K562 (cell line): ENCODE measurements around the gene PRSS53. TPM values are rescaled to one million over a fixed set of nuclear protein-coding genes. Genes with fewer than 3 reads are reported as not detected.

Experiments
- BHLHE40 ChIP-seq: IDR thresholded peaks from 2 replicates; pipeline ENCODE4 v1.6.1; 2011; ENCODE audit warnings: low read length, improper control_type of control experiment
- GABPA ChIP-seq: fragments of 200-800 bp; sonication (Bioruptor generic); conservative IDR thresholded peaks from 2 replicates; pipeline ENCODE4 v1.6.1; 2016; ENCODE audit warnings: low read depth, missing genetic modification characterization, missing compliant biosample characterization
- HDAC1 ChIP-seq, 2 experiments: fragments of 450-650 bp; IDR thresholded peaks; 2 replicates each; pipeline ENCODE4 v1.6.1; 2016 to 2017; ENCODE audit warnings: inconsistent platforms in 1 of 2, mild to moderate bottlenecking in 1 of 2, moderate library complexity in 1 of 2
- MLX ChIP-seq, 2 experiments: fragments of 450-650 bp in 1 of 2; sonication (generic) in 1 of 2; formaldehyde crosslinking; conservative IDR thresholded peaks; 2 replicates each; pipeline versions ENCODE4 v1.4.0 to v1.8.1; 2020 to 2022; ENCODE audit warnings: mild to moderate bottlenecking in 1 of 2, missing genetic modification reagents in 1 of 2
- RBM14 ChIP-seq: fragments of 200-400 bp; formaldehyde crosslinking; IDR thresholded peaks from 2 replicates; pipeline ENCODE4 v1.6.1; 2018; ENCODE audit warnings: low read depth, mild to moderate bottlenecking, low read length, moderate library complexity, borderline replicate concordance; ENCODE audit not compliant: insufficient read depth
- RCOR1 ChIP-seq, 2 experiments: IDR thresholded peaks; 2 replicates each; pipeline ENCODE4 v1.6.1; 2012; ENCODE audit warnings: low read depth in 2 of 2, low read length in 2 of 2, borderline replicate concordance in 1 of 2, improper control_type of control experiment in 1 of 2
- TAF1 ChIP-seq: IDR thresholded peaks from 2 replicates; pipeline ENCODE4 v1.6.1; 2011; ENCODE audit warnings: mild to moderate bottlenecking, low read length, moderate library complexity; ENCODE audit not compliant: insufficient read depth, control insufficient read depth, severe bottlenecking; ENCODE audit errors: extremely low read depth
- ZBTB7A ChIP-seq: IDR thresholded peaks from 2 replicates; pipeline ENCODE4 v1.6.1; 2011; ENCODE audit warnings: low read depth, mild to moderate bottlenecking, low read length, moderate library complexity, borderline replicate concordance; ENCODE audit not compliant: control insufficient read depth
- ZC3H8 ChIP-seq: fragments of 450-650 bp; IDR thresholded peaks from 2 replicates; pipeline ENCODE4 v1.6.1; 2017
- ZNF282 ChIP-seq: sonication (generic); formaldehyde crosslinking; IDR thresholded peaks from 2 replicates; pipeline ENCODE4 v1.8.1; 2023; ENCODE audit warnings: missing genetic modification reagents
- ZNF507 ChIP-seq: conservative IDR thresholded peaks from 2 replicates; pipeline ENCODE4 v1.6.1; 2017; ENCODE audit warnings: missing genetic modification characterization, missing compliant biosample characterization
- ZNF695 ChIP-seq: fragments of 450-650 bp; formaldehyde crosslinking; IDR thresholded peaks from 2 replicates; pipeline ENCODE4 v1.4.0; 2020; ENCODE audit warnings: mild to moderate bottlenecking, moderate library complexity
- ZNF79 ChIP-seq: fragments of 250-450 bp; sonication (Bioruptor Pico); IDR thresholded peaks from 2 replicates; pipeline ENCODE4 v1.4.0; 2020; ENCODE audit warnings: low read depth, mild to moderate bottlenecking, moderate library complexity
- ZZZ3 ChIP-seq: fragments of 450-650 bp; IDR thresholded peaks from 2 replicates; pipeline ENCODE4 v1.6.1; 2016; ENCODE audit warnings: antibody characterized with exemption, mild to moderate bottlenecking, moderate library complexity
- polyA plus RNA-seq, 8 experiments: library from polyadenylated mRNA; depleted of rRNA in 4 of 8; stranded (reverse) in 5 of 8; unstranded in 3 of 8; fragments of >200 nt; fragmentation: Nextera tagmentation in 2 of 8; fragmentation: Illumina TruSeq in 1 of 8; extraction: Ambion mirVana in 2 of 8; extraction: Trizol in 1 of 8; gene quantifications; 2 replicates each; pipeline versions ENCODE4 v1.2.1 to v1.2.3, GENCODE V29; 2011 to 2014; ENCODE audit warnings: inconsistent platforms in 1 of 8, missing spikeins in 1 of 8
- total RNA-seq, 7 experiments: library from RNA; depleted of rRNA in 6 of 7; stranded (reverse); fragments of >200 nt in 6 of 7; fragmentation: Illumina TruSeq in 2 of 7; extraction: Trizol in 2 of 7; gene quantifications; 2 replicates each; pipeline versions ENCODE4 v1.2.1 to v1.2.3, GENCODE V29; 2011 to 2021; ENCODE audit warnings: low replicate concordance in 1 of 7
- TF ChIP-seq, protein P1 (sequence below): IDR thresholded peaks from 2 replicates; pipeline ENCODE4 v1.6.1; 2016; ENCODE audit warnings: missing genetic modification characterization, missing compliant biosample characterization
- TF ChIP-seq, protein P2 (sequence below): sonication (generic); formaldehyde crosslinking; IDR thresholded peaks from 2 replicates; pipeline ENCODE4 v1.8.0; 2022; ENCODE audit warnings: mild to moderate bottlenecking, missing genetic modification reagents
- TF ChIP-seq, protein P3 (sequence below): conservative IDR thresholded peaks from 2 replicates; pipeline ENCODE4 v1.6.1; 2011; ENCODE audit warnings: low read depth, mild to moderate bottlenecking, low read length; ENCODE audit not compliant: control insufficient read depth
- TF ChIP-seq, protein P4 (sequence below): fragments of 250-450 bp; sonication (Bioruptor Pico); IDR thresholded peaks from 2 replicates; pipeline ENCODE4 v1.4.0; 2020; ENCODE audit warnings: mild to moderate bottlenecking
- TF ChIP-seq, protein P5 (sequence below): fragments of 200-800 bp; sonication (Bioruptor generic); IDR thresholded peaks from 2 replicates; pipeline ENCODE4 v1.6.1; 2017; ENCODE audit warnings: missing genetic modification characterization, missing compliant biosample characterization

The PRSS53 gene
- total and polyA plus RNA-seq, 9 of the 15 experiments (the other 6 are each of a cell fraction or from before 2014, with no cell fraction given) = 0.40 to 1.9 (median 0.78) TPM; not detected in 2

DNA sequence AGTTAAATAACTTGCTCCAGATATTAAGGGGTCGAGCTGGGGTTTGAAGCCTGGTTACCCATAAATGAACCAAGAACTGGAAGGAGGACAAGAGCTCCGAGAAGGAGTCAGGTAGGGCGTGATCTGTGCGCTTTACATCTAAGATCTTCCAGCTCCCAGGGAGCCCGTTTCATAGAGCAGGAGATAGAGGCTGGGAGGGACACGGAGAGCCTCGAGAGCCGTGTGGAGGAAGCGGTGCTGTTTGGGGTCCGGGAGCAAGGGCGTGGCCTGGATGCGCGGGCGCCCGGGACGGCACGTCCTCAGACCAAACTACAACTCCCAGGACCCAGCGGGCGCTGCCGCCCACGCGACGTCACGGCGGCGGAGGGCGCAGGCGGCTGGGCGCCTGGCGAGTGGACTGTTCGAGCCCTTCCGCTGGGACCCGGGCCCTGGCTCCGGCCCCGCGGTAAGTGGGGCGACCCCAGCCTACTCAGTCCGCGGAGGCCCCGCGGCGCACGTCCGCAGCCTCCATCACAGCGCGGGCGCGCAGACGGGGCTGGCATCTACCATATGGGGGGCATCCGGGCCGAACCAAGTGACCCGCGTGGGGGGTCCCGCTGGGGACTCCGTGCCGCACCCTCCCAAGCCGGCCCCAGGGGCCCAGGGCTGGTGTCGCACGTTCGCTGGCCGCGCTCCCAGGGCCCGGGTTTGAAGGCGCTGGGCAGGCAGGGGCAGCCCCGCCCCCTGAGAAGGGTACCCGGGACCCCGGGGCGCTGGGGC is 19.5 kb upstream of the PRSS53 start, which contains the start of gene BCKDK (continued):
- no peak for TF ChIP-seq MLX (CRISPR knock-in tag; conservative IDR thresholded peaks at IDR 0.05)
- TF ChIP-seq ZC3H8 = no peak
- TF ChIP-seq HDAC1 (IDR thresholded peaks at IDR 0.05) = 0 out of 4 replicates have a peak, but pooled peaks of 1 of the 2 experiments have one; percentile 38
- TF ChIP-seq, protein P1, sequence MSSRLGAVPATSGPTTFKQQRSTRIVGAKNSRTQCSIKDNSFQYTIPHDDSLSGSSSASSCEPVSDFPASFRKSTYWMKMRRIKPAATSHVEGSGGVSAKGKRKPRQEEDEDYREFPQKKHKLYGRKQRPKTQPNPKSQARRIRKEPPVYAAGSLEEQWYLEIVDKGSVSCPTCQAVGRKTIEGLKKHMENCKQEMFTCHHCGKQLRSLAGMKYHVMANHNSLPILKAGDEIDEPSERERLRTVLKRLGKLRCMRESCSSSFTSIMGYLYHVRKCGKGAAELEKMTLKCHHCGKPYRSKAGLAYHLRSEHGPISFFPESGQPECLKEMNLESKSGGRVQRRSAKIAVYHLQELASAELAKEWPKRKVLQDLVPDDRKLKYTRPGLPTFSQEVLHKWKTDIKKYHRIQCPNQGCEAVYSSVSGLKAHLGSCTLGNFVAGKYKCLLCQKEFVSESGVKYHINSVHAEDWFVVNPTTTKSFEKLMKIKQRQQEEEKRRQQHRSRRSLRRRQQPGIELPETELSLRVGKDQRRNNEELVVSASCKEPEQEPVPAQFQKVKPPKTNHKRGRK = no peak
- TF ChIP-seq BHLHE40 = peak; percentile 71
- TF ChIP-seq, protein P2, sequence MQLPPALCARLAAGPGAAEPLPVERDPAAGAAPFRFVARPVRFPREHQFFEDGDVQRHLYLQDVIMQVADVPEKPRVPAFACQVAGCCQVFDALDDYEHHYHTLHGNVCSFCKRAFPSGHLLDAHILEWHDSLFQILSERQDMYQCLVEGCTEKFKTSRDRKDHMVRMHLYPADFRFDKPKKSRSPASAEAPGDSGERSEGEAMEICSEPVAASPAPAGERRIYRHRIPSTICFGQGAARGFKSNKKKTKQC (CRISPR knock-in tag) = peak; percentile 75
- TF ChIP-seq RBM14 = no peak
- no peak for TF ChIP-seq ZNF282 (CRISPR knock-in tag)
- TF ChIP-seq, protein P3, sequence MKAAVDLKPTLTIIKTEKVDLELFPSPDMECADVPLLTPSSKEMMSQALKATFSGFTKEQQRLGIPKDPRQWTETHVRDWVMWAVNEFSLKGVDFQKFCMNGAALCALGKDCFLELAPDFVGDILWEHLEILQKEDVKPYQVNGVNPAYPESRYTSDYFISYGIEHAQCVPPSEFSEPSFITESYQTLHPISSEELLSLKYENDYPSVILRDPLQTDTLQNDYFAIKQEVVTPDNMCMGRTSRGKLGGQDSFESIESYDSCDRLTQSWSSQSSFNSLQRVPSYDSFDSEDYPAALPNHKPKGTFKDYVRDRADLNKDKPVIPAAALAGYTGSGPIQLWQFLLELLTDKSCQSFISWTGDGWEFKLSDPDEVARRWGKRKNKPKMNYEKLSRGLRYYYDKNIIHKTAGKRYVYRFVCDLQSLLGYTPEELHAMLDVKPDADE = peak; percentile 94
- peak in 1 of 2 experiments; percentile 40; a peak in 1 of 4 replicates for TF ChIP-seq RCOR1 (IDR thresholded peaks at IDR 0.05; ENCODE audit: borderline replicate concordance in 1 of 2, low read depth in 2 of 2, low read length in 2 of 2)
- peak; percentile 41; the same call in 1 of the 2 replicates for TF ChIP-seq ZBTB7A
- TF ChIP-seq, protein P4, sequence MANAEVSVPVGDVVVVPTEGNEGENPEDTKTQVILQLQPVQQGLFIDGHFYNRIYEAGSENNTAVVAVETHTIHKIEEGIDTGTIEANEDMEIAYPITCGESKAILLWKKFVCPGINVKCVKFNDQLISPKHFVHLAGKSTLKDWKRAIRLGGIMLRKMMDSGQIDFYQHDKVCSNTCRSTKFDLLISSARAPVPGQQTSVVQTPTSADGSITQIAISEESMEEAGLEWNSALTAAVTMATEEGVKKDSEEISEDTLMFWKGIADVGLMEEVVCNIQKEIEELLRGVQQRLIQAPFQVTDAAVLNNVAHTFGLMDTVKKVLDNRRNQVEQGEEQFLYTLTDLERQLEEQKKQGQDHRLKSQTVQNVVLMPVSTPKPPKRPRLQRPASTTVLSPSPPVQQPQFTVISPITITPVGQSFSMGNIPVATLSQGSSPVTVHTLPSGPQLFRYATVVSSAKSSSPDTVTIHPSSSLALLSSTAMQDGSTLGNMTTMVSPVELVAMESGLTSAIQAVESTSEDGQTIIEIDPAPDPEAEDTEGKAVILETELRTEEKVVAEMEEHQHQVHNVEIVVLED (CRISPR knock-in tag) = peak; percentile 94
- TF ChIP-seq ZZZ3 = no peak
- TF ChIP-seq, protein P5, sequence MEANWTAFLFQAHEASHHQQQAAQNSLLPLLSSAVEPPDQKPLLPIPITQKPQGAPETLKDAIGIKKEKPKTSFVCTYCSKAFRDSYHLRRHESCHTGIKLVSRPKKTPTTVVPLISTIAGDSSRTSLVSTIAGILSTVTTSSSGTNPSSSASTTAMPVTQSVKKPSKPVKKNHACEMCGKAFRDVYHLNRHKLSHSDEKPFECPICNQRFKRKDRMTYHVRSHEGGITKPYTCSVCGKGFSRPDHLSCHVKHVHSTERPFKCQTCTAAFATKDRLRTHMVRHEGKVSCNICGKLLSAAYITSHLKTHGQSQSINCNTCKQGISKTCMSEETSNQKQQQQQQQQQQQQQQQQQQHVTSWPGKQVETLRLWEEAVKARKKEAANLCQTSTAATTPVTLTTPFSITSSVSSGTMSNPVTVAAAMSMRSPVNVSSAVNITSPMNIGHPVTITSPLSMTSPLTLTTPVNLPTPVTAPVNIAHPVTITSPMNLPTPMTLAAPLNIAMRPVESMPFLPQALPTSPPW (CRISPR knock-in tag) = peak; percentile 34; the same call in 1 of the 2 replicates
- peak; percentile 1; the same call in 1 of the 2 replicates for TF ChIP-seq GABPA
- TF ChIP-seq ZNF695 = no peak
- TF ChIP-seq ZNF79 = no peak
- no peak for TF ChIP-seq ZNF507 (tag)
- TF ChIP-seq TAF1 = peak; percentile 33
